HG02943 (cell line): ENCODE measurements around the gene TNPO3.

Experiments used
- ATAC-seq: cut with Tn5 transposase; IDR thresholded peaks from one replicate; pipeline ENCODE4 v1.9.1; 2021; ENCODE audit warnings: mild to moderate bottlenecking, low read depth, moderate library complexity; ENCODE audit not compliant: unreplicated experiment

Gene TNPO3

DNA sequence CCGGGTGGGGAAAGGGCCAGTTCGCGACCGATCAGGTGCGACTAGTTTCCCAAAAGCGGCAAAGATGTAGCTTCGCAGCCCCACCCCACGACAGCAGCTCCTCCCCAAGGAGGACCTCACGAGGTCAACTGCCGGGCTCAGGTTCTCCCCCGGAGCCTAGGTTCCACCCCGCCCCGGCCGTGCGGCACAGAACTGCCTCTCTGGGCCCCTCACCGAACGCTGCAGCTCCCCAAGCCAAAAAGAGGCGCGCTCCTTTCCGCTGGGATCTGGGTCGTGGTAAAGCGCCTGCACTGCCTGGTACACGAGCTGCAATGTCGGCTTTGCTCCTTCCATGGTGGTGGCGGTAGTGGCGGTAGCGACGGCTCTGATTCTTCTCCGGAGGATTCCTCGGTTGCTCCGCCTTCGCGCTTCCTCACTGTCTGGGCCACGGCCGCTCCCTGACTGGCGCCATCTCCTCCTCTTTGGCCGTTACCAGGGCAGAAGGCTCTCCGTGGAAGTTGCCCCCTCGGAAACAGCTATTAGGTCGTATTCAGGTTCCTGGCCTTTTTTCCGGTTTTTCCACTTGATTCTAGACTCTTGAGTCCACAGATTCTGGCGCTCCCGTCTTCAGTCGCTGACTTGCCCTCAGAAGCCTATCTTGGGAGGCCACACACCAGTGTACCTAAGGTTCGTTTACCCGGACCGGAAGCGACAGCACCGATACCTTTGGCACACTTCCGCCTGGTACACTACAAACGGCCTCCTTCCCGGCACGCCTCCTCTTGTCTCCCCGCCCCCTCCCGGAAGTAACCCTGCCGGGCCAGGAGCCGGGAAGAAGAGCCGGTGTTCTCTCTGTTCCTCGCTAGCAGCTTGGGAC is at the start of gene TNPO3:
TSS of gene TNPO3 (minus strand) at position 674 of the 856 bp plus-strand sequence. CDS start at position 333, 341 bp downstream.
- ATAC-seq, result peak; percentile 81

DNA sequence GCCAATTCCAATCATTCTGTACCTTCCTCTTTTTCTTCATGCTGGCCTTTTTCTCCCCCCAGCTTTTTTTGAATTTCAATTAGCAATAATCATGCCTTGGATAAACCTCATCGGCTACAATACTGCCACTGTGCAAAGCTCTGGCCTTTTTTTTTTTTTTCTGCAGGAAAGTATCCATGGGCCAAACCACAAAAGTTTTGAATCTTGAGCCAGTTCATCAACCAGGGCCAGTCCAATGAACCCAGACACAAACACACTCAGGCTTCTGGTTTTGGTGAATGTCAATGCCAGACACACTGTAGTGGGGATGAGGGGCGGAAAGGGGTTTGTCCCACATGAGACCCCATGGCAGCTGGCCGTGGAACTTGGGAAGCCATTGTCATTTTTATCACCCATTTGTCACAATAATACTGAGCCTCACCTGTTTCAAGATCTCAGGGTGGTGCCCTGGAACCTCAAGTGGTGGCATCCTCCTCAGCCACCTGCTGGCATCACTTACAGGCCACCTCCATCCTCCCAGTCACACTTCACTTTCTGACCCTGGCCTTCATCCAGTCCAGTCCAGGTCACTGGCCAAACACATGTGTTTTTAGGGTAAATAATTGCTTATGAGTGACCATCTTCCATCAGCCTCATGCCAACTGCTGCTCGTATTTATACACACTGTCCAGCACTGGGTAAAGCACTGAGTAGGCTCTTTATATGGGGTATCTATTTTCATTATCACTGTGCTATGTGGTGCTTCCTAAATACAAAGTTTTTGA is 48.8 kb upstream of the TNPO3 start:
- ATAC-seq, result no peak

DNA sequence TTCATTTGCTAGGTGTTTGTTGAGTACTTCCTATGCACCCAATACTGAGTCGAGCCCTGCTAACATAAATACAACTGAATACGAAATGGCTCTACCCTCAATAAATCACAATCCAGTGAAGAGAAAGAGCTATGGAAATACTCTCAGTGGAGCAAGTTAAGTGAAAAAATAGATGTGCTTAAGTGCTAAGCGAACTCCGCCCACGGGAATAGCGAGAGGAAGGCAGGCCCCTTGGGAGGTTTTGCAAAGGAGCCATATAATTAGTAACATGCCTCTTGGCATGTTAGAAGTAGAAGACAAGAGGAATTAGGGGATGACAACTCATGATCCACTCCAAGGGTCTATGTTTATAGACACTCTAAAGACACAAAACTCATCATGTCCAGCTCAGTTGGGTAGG is 46.8 kb upstream of the TNPO3 start:
- ATAC-seq, result no peak

DNA sequence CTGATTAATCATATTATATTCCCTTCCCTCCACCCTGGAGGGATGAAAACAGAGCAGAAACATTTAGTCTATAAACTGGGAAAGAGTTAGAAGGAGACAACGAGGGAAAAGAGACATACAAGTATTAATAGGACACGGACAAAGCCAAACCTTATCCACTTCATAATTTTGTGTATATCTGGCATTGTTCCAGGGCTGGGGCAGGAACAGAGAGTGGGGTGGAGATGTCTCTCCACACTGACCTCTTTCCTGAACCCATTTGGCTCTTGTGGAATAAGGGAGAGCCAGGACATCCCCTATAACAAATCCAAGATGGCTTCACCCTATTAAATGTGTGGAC is 45.9 kb upstream of the TNPO3 start:
- no peak for ATAC-seq

DNA sequence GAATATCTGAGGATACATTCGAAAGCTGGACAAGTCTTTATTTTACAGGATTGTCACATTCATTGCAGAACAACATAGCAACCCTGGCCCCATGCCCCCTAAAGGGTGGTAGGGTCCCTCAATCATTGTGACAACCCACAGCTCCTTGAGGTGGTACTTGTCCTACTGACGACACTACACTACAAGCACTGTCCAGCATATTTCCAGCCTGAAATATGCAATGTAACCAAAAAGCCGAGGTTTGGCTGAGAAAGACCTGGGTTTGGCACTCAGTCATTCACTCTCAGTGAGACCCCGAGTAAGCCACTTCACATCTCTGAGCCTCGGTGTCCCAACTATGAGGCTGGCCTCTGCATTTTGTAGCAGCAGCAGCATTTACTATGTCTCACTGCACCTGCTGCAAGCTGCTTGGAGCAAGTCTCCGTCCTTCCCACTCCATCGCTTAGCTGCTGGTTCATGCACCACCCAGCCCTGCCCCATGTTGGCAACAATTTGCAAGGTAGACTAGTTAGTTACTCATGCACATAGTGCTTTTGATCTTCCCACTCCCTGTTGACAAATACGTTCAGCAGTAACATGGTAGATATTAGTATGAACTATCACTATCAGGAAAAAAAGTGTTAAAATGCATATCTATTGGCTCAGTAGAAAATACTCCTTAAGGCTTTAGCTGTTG is 43.6 kb upstream of the TNPO3 start:
- ATAC-seq, result no peak

DNA sequence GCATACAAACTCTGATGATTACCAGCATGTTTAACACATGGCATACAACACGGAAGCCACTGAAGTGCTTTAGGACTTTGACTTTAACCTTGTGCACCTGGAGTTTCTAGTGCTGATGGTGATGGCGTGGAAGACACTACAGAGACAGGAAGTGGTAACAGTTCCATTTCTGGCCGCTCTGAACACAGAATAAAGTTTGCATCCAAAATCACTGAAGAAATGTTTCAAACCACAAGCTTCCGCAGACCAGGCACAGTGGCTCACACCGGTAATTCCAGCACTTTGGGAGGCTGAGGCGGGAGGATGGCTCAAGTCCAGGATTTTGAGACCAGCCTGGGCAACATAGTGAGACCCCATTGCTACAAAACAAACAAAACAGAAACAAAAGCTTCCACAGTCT is 40.3 kb upstream of the TNPO3 start:
- ATAC-seq, result no peak

DNA sequence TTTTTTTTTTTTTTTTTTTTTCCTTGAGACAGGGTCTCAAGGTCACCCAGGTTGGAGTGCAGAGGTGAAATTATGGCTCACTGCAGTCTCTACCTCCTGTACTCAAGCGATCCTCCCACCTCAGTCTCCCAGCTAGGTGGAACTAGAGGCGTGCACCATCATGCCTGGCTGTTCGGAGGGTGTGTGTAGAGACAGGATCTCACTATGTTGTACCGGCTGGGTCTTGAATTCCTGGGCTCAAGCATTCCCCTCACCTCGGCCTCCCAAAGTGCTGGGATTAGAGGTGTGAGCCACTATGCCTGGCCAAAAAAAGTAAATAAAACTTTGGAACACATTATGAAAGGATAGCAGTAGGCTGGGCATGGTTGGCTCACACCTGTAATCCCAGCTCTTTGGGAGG is 39.6 kb upstream of the TNPO3 start:
- no peak for ATAC-seq

DNA sequence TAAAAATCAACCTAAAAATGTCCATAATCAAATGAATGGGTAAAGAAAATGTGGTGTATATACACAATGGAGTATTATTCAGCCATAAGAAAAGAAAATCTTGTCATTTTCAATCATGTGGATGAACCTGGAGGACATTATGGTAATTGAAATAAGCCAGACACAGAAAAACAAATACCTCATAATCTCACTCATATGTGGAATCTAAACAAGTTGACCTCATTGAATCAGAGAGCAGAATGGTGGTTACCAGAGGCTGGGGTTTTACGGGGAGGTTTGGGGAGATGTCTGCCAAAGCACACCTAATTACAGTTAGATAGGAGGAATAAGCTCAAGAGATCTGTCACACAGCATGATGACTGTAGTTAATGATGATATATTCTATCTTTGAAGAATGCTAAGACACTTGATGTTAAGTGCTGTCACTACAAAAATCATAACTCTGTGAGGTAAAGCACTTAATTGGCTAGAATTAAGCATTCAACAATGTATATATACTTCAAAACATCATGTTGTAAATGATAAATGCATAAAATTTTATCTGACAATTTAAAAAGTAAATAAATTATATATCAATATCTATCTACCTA is 39.1 kb upstream of the TNPO3 start:
- ATAC-seq, result no peak

DNA sequence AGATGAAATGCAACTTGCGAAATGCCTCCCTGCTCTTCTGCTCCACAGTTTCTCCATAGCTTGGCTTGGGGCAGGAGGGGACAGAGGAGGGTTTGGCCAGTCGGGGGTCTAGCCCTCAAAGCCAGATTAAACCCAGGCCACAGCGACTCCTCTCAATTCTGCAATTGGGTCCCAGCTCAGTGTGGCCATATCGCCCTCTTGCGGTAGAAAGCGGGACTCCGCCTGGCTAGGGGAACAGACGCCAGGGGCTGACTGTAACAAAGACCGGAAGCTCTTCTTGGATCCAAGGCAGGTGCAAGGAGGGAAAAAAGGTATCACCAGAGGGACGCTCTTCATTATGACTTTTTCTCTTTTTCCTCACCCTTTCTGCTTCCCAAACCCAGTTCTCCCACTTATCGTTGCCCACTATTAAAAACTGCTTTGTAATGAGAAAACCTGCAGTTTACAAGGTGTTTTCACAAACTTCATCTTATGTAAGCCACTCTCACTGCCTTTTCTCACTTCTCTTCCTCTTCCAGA is 36.6 kb upstream of the TNPO3 start:
- ATAC-seq, result no peak

DNA sequence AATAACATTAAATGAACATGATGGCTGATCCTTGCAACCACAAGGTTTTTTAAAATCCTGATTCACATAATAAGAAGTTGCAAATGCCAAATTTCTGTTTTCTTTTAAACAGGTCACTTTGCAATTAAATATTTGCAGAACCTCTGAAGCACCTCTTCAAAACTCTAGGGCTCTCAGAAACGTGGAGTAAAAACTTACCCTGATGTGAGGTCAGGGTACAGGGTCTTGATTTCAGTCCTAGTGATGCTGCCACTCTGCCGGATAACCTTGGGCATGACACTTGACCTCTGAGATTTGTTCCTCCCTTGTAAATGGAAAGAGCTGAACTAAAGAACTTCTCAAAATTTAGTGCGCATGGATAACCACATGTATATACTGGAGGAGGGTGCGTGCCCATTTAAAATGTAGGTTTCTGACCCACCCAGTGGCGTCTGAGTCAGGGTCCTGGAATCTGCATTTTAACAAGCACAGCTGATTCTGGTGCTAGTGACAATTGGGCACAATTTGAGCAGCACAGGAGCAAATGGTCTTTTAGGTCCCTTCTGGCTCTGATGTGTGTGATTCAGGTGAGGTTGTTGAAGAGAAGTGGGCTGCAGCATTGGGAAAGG is 35.5 kb upstream of the TNPO3 start:
- no peak for ATAC-seq

DNA sequence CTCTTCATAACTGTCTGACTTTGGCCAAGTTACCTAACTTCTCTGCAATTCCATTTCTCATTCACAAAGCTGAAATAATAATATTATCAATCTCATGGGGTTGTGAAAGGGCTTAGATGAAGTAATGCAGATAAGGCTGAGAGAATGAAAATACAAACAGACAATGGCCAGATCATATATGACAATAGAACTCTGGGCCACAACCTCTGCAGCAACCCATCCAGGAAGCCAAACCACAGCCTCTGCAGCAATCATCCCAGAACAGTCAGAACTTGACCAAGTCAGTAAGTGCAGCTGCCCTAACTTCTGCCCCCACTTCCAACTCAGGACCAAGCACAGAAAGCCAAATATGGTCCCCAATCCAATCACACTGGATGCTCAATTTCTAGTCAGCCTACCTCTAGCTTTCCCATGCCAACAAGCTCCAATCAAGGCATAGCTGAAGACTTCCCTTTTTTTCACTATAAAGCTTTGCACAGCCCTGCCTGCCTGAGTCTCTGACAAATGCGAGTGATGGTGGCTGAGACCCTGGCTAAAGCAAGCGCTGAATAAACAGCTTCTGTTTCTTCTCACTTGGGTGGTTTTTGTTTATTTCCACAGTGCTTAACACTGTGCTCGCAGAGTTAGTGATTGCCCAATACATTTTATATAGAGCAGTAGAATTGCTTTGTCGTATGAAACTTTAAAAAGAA is 34.8 kb upstream of the TNPO3 start:
- ATAC-seq, result no peak

DNA sequence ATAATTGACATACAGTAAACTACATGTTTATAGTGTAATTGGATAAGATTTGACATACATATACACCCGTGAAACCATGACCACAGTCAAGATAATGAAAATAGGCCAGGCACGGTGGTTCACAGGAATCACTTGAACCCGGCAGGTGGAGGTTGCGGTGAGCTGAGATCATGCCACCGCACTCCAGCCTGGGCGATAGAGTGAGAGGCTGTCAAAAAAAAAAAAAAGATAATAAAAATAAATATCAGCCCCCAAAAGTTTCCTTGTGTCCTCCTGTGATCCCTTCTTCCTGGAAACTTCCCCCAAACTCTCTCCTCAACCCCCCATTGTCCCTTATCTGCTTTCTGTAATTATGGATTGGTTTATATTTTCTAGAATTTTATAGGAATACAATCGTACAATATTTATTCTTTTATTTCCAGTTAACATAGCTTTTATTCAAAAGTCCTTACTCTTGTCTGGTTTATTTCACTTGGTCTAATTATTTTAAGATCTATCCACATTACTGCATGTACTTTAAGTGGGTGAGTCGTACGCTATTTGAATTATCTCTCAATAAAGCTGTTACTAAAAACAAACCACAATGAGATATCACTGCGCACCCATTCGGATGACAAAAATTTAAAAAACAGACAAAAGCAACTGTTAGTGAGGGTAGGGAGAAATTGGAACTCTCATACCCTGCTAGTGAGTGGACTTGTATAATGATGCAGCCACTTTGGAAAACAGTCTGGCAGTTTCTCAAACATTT is 30.1 kb upstream of the TNPO3 start:
- no peak for ATAC-seq

DNA sequence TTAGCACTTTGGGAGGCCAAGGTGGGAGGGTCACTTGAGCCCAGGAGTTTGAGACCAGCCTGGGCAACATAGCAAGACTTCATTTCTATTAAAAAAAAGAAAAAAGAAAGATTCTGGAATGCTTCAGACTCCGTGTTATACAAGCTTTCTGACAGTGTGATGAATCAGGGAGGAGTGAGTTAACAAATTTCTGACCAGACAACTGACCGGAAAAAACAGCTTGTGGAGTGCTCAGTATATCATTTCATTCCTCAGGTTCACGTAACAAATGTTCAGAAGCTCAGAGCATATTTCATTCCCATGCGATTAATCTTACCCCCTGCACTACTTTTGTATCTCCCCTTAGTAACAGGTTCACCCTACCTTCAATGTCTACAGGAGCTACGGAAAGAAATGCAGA is 28.6 kb upstream of the TNPO3 start:
- no peak for ATAC-seq

DNA sequence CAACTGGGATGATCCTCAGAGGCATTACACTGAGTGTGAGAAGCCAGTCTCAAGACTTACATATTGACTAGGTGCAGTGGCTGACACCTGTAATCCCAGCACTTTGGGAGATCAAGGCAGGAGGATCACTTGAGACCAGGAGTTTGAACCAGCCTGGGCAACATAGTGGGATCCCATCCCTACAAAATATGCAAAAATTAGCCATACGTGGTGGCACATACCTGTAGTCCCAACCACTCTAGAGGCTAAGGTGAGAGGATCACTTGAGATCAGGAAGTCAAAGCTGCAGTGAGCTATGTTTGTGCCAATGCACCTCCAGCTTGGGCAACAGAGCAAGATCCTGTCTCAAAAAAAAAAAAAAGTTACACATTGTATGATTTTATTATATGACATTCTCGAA is 23.5 kb upstream of the TNPO3 start:
- no peak for ATAC-seq

DNA sequence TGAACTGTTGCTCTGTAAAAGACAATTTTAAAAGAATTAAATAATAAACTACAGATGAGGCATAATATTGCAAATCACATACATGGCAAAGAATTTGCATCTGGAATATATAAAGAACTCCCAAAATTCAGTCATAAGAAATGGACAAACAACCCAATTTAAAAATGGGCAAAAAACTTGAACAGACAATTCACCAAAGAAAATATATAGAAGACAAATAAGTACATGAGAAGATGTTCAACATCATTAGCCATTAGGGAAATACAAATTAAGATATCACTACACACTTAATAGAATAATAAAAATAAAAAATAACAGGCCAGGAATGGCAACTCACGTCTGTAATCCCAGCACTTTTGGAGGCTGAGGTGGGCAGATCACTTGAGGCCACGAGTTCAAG is 22.0 kb upstream of the TNPO3 start:
- no peak for ATAC-seq

DNA sequence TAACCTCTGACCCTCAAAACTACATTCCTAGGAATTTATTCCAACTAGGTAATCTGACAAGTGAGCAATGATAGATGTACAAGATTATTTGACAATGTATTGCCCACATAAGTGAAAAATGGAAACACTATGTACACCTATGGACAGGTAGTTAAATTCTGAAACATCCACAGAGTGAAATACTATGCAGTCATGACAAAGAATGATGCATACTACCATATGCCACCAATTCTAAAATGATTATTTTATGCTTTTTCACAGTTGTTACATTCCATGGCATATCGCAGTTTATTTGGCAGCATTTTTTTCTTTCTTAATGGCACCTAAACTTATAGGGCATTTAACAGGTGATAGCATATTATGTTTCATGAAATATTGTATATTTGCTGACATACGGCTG is 20.1 kb upstream of the TNPO3 start:
- ATAC-seq, result no peak

DNA sequence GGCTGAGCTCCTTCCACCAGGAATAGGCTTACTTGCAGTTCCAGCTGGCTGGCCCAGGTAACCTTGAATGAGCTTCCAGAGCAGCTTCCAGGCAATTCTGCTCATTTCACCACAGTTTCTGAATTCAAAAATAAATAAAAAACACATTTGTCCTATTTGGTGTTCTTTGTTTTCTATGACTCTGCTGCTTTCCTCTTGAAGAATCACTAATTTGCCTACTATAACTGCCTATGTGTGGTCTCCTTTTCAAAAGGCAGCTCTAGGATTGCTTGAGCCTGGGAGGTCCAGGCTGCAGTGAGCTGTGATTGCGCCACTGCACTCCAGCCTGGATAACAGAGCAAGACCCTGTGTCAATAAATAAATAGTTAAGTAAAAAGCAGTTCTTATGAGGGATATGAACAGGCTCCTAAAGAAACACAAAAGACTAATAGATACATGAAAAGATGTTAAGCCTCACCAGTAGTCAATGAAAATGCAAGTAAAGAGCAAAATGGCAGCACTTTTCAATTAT is 19.5 kb upstream of the TNPO3 start:
- ATAC-seq, result no peak

DNA sequence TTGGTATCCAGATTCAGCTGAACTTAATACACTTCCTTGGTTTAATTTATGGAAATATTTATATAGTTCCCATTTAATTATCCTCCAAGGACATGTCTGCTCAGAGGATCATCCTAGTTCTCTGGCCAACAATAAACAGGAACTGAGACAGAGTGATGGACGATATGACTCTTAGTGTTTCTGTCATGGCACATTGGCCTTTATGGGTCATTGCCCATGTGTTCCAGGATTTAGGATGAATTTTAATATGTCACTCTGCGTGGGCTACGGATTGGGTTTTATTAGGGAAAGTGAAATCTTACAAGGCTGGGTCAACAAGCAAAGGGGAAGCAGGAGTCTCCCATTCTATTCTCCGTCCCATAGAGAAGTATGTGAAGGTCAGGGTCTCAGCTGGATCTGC is 18.8 kb upstream of the TNPO3 start:
- no peak for ATAC-seq

DNA sequence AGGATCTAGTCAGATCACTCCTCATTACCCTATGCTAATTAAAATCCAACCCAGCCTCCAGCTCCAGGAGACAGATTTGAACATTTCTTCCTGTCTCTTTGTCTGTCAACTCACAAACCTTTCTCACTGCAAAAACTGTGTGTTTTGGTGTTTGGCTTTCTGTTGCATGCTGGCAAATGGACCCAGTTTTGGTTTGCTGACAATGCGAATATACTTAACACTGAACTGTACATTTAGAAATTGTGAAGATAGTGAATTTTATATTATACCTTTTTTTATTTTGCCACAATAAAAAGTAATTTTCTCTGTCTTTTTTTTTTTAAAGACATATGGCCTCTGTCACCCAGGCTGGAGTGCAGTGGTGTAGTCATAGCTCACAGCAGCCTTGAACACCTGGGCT is 18.3 kb upstream of the TNPO3 start:
- ATAC-seq, result no peak
